ENCODE results near the gene C1orf232.
A peak's percentile ranks its signal among the peaks of the same experiment; 100 is the strongest.

C1orf232 gene

DNA sequence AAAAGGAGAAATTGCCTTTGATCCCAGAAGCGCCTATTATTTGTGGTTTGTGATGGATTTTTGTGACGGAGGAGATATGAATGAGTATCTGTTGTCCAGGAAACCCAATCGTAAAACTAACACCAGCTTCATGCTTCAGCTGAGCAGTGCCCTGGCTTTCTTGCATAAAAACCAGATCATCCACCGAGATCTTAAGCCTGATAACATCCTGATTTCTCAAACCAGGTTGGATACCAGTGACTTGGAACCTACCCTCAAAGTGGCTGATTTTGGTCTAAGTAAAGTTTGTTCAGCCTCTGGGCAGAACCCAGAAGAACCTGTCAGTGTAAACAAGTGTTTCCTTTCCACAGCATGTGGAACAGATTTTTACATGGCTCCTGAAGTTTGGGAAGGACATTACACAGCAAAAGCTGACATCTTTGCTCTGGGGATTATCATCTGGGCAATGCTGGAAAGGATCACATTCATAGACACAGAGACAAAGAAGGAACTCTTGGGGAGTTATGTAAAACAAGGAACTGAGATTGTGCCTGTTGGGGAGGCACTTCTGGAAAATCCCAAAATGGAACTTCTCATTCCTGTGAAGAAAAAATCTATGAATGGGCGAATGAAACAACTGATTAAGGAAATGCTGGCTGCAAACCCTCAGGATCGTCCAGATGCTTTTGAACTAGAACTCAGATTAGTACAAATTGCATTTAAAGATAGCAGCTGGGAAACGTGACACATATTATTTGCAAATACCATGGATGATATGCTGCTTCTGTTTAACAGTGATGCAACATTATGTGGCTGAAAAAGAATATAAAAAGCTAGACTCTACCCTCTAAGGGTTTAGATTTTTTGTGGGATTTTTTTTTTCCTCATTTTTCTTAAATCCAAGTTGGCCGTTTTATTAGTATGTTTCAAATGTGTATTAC lies 46.6 kb downstream of the C1orf232 start:
- H3K79me2 ChIP-seq (ENCODE audit: insufficient read depth, low read length): peaks cover 64% of the 10 kb centered on the region
- H3K4me3 ChIP-seq (ENCODE audit: low read depth in 1 of 2, low read length in 2 of 2): no peak overlapping the region
- no peaks in the 10 kb centered on the region for H3K9me3 ChIP-seq (ENCODE audit: insufficient read depth, low read length, severe bottlenecking)
- no peak overlapping the region for H2AFZ ChIP-seq (ENCODE audit: low read depth, low read length)
- DNase-seq (peak; percentile 0), ATAC-seq (ENCODE audit: insufficient read depth, low read depth) (no peak)
- no peak overlapping the region for H3K4me2 ChIP-seq (ENCODE audit: insufficient read depth, low read length)
- peaks cover 58% of the 10 kb centered on the region for H3K36me3 ChIP-seq (ENCODE audit: insufficient read depth, low read length)
- H3K9ac ChIP-seq (ENCODE audit: low read depth, low read length): no peak overlapping the region
- peak overlapping the region; percentile 41; the same call in 1 of the 2 replicates for H3K27ac ChIP-seq (ENCODE audit: low read length)
- H4K20me1 ChIP-seq (ENCODE audit: insufficient read depth, low read length): no peaks in the 10 kb centered on the region
- no peak for TF ChIP-seq EZH2 (IDR thresholded peaks at IDR 0.05; ENCODE audit: borderline replicate concordance, low read depth, low read length, severe bottlenecking)
- TF ChIP-seq, protein P1, sequence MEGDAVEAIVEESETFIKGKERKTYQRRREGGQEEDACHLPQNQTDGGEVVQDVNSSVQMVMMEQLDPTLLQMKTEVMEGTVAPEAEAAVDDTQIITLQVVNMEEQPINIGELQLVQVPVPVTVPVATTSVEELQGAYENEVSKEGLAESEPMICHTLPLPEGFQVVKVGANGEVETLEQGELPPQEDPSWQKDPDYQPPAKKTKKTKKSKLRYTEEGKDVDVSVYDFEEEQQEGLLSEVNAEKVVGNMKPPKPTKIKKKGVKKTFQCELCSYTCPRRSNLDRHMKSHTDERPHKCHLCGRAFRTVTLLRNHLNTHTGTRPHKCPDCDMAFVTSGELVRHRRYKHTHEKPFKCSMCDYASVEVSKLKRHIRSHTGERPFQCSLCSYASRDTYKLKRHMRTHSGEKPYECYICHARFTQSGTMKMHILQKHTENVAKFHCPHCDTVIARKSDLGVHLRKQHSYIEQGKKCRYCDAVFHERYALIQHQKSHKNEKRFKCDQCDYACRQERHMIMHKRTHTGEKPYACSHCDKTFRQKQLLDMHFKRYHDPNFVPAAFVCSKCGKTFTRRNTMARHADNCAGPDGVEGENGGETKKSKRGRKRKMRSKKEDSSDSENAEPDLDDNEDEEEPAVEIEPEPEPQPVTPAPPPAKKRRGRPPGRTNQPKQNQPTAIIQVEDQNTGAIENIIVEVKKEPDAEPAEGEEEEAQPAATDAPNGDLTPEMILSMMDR (IDR thresholded peaks at IDR 0.05; ENCODE audit: borderline replicate concordance, extremely low read depth, low read length, poor library complexity, severe bottlenecking): no peak
- H3K27me3 ChIP-seq (ENCODE audit: insufficient read depth, low read length, poor library complexity): no peaks in the 10 kb centered on the region
- peaks cover 40% of the 10 kb centered on the region for H3K4me1 ChIP-seq (ENCODE audit: insufficient read depth, low read length)

DNA sequence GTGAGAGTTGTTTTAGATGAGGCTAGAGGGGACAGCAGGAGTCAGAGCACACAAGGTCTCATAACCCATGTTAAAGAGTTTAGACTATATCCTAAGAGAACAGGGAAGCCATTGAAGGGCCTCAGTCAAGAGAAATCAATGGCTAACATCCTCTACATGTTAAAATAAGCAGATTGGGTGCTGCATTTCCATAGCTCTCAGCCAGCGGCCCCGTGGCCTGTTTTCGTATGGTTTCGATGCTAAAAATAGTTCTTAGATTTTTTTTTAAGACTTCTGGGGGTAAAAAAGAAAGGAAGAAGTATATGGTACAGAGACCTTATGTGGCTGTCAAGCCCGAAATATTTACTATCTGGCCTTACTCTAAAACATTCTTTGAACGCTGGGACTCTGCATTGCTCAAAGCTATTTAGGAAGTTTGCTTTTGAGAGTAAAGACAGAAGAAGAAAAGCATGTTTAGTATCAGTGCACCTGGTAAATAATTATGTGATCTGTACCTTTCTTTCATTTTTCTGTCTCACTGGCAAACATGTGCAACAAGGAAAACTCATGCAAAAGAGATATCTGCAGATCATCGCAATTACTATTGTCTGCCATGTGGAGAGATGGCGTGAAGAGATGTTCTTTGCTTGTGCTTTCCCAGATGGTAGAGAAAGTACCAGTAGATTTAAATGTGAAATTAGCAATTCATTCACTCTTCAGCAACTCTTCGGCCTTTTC lies 48.7 kb downstream of the C1orf232 start:
- no peak overlapping the region for H3K4me2 ChIP-seq (ENCODE audit: insufficient read depth, low read length)
- no peak for TF ChIP-seq EZH2 (IDR thresholded peaks at IDR 0.05; ENCODE audit: borderline replicate concordance, low read depth, low read length, severe bottlenecking)
- TF ChIP-seq, protein P1 (IDR thresholded peaks at IDR 0.05; ENCODE audit: borderline replicate concordance, extremely low read depth, low read length, poor library complexity, severe bottlenecking): no peak
- no peaks in the 10 kb centered on the region for H3K9me3 ChIP-seq (ENCODE audit: insufficient read depth, low read length, severe bottlenecking)
- H4K20me1 ChIP-seq (ENCODE audit: insufficient read depth, low read length): no peaks in the 10 kb centered on the region
- H2AFZ ChIP-seq (ENCODE audit: low read depth, low read length): no peak overlapping the region
- H3K9ac ChIP-seq (ENCODE audit: low read depth, low read length): no peak overlapping the region
- H3K27me3 ChIP-seq (ENCODE audit: insufficient read depth, low read length, poor library complexity): no peaks in the 10 kb centered on the region
- no peak overlapping the region for H3K27ac ChIP-seq (ENCODE audit: low read length)
- DNase-seq (no peak), ATAC-seq (ENCODE audit: insufficient read depth, low read depth) (no peak)
- peaks cover 20% of the 10 kb centered on the region for H3K4me1 ChIP-seq (ENCODE audit: insufficient read depth, low read length)
- H3K4me3 ChIP-seq (ENCODE audit: low read depth in 1 of 2, low read length in 2 of 2): no peak overlapping the region
- H3K36me3 ChIP-seq (ENCODE audit: insufficient read depth, low read length): peaks cover 71% of the 10 kb centered on the region
- peaks cover 70% of the 10 kb centered on the region for H3K79me2 ChIP-seq (ENCODE audit: insufficient read depth, low read length)

DNA sequence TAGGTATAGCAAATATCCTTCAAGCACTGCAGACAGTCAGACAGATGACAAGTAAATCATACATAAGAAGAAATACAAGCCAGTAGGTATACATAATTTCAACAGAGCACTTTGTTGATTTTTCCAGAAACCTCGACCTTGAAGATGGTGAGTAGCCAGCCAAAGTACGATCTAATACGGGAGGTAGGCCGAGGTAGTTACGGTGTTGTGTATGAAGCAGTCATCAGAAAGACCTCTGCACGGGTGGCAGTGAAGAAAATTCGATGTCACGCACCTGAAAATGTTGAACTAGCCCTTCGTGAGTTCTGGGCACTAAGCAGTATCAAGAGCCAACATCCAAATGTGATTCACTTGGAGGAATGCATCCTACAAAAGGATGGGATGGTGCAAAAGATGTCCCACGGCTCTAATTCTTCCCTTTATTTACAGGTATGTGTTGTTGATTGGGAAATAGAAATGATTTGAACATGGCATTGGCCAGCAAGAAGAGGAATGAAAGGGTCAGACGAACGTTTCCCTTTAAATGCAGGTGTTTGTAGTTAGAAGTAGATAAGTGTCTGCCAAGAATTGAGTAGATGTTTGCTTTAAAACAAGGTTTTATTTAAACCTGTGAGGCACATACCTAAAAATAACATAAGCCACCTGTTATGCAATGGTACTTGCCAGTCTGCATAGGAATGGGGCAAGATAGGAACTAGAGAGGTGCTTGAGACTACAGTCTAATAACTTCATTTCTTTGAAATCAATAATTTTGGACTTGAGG lies 54.4 kb downstream of the C1orf232 start:
- no peaks in the 10 kb centered on the region for H3K9me3 ChIP-seq (ENCODE audit: insufficient read depth, low read length, severe bottlenecking)
- TF ChIP-seq, protein P1 (IDR thresholded peaks at IDR 0.05; ENCODE audit: borderline replicate concordance, extremely low read depth, low read length, poor library complexity, severe bottlenecking): no peak
- no peak for TF ChIP-seq EZH2 (IDR thresholded peaks at IDR 0.05; ENCODE audit: borderline replicate concordance, low read depth, low read length, severe bottlenecking)
- H3K4me1 ChIP-seq (ENCODE audit: insufficient read depth, low read length): peaks cover 35% of the 10 kb centered on the region
- ATAC-seq (ENCODE audit: insufficient read depth, low read depth): no peak
- no peak overlapping the region for H3K27ac ChIP-seq (ENCODE audit: low read length)
- no peak for DNase-seq
- peaks cover 65% of the 10 kb centered on the region for H3K79me2 ChIP-seq (ENCODE audit: insufficient read depth, low read length)
- H3K4me3 ChIP-seq (ENCODE audit: low read depth in 1 of 2, low read length in 2 of 2): no peak overlapping the region
- no peaks in the 10 kb centered on the region for H3K27me3 ChIP-seq (ENCODE audit: insufficient read depth, low read length, poor library complexity)
- H4K20me1 ChIP-seq (ENCODE audit: insufficient read depth, low read length): no peaks in the 10 kb centered on the region
- no peak overlapping the region; the same call in 1 of the 2 replicates for H3K9ac ChIP-seq (ENCODE audit: low read depth, low read length)
- H3K4me2 ChIP-seq (ENCODE audit: insufficient read depth, low read length): 0 out of 2 replicates have a peak overlapping the region, but pooled peaks have one; percentile 5
- H3K36me3 ChIP-seq (ENCODE audit: insufficient read depth, low read length): peaks cover 51% of the 10 kb centered on the region
- no peak overlapping the region for H2AFZ ChIP-seq (ENCODE audit: low read depth, low read length)

All from DND-41 (cell line).